ENCODE data around the gene HLCS. TPM values are rescaled to one million over a fixed set of nuclear protein-coding genes. Genes with fewer than 3 reads are reported as not detected.

HLCS gene
- total and polyA plus RNA-seq, 4 donors = 12.5 to 28.8 (median 15.7) TPM

DNA sequence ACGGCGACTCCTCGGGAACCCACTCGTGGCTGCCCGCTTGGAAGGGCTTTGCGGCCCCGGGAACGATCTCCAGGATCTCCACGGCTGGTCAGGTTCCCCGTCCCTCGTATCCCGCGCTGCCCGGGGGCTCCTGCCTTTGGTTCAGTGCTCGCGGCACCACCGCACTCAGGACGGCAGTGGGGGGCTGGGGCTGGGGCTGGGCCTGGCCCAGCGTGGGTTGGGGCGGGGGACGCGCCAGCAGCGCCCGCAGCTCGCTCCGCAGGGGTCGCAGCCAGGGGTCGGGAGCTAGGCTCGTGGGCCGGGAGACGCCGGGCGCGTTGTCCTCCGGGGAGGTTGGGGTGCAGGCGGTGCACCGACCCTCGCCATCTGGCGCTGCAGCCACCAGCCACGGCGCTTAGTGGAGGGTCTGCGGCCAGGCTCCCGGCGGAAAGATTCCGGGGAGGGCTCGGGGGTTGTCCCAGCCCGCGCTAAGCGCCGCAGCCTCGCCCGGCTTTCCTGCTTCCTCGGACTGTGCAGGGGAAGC lies 258.6 kb downstream of the HLCS start:
- peaks cover 99% of the 10 kb centered on the region for H3K27me3 ChIP-seq (ENCODE audit: control insufficient read depth, insufficient read depth, low read length)
- H3K36me3 ChIP-seq (ENCODE audit: control insufficient read depth, insufficient read depth, low read length) = no peaks in the 10 kb centered on the region
- no peaks in the 10 kb centered on the region for H3K9me3 ChIP-seq (ENCODE audit: control insufficient read depth, insufficient read depth, low read length)
- peaks cover 56% of the 10 kb centered on the region for H3K4me1 ChIP-seq (ENCODE audit: control insufficient read depth, insufficient read depth, low read length)
- H3K4me3 ChIP-seq (ENCODE audit: low read depth, low read length) = no peak overlapping the region
- 2% methylated on average over 53 of the region's 53 CpGs for WGBS (ENCODE audit: insufficient coverage)
- no peak for DNase-seq (ENCODE audit: low read depth in 4 of 6, low spot score in 6 of 6)
- H3K27ac ChIP-seq (ENCODE audit: low read depth, low read length) = no peak overlapping the region

DNA sequence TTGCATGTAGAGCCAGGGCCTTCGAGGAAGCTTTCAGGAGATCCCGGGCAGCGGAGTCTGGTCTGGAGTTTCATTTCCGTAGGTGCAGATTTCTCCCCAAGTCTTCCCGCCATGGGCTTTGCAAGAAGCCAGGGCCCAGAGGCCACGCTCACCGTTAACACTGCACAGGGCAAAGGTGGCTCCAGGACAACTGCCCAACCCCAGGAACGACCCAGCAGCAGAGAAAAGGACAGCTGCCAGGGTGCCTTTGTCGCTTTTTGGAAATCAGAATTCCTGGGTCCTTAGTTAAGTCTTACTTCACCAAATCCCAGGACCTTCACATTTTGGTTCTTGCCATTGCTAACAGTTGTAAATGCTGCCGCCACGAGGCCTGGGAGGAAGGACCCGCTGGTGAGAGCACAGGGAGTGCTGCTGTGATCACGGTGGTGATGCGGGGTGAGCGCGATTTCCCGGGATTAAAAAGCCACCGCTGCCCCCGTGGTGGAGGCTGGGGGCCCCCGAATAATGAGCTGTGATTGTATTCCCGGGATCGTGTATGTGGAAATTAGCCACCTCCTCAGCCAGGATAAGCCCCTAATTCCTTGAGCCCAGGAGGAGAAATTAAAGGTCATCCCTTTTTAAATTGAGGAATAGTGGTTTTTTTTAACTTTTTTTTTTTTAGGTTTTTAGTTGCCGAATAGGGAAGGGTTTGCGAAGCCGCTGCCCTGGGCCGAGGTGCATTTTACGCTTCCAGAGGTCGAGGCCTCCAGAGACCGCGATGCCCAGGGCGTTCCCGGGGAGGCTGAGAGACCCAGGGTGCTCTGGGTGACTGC lies 259.3 kb downstream of the HLCS start:
- Histone ChIP-seq H3K4me1 (ENCODE audit: control insufficient read depth, insufficient read depth, low read length) (peaks cover 56% of the 10 kb centered on the region), H3K27ac (ENCODE audit: low read depth, low read length) (no peak overlapping the region), H3K4me3 (ENCODE audit: low read depth, low read length) (no peak overlapping the region), H3K36me3 (ENCODE audit: control insufficient read depth, insufficient read depth, low read length) (no peaks in the 10 kb centered on the region), H3K27me3 (ENCODE audit: control insufficient read depth, insufficient read depth, low read length) (peaks cover 99% of the 10 kb centered on the region), H3K9me3 (ENCODE audit: control insufficient read depth, insufficient read depth, low read length) (no peaks in the 10 kb centered on the region)
- WGBS (ENCODE audit: insufficient coverage) = 4% methylated on average over 32 of the region's 32 CpGs
- DNase-seq (ENCODE audit: low read depth in 4 of 6, low spot score in 6 of 6) = peak in 2 of 6 donors; percentile 65 to 71

GRCh38 chr21:36706482-36706852 lies 260.0 kb downstream of the HLCS start:
- 0% methylated on average over 1 of the region's 13 CpGs for WGBS (ENCODE audit: insufficient coverage)
- H3K27me3 ChIP-seq (ENCODE audit: control insufficient read depth, insufficient read depth, low read length) = peaks cover 100% of the 10 kb centered on the region
- DNase-seq (ENCODE audit: low read depth in 4 of 6, low spot score in 6 of 6) = no peak
- H3K4me3 ChIP-seq (ENCODE audit: low read depth, low read length) = no peak overlapping the region
- no peaks in the 10 kb centered on the region for H3K36me3 ChIP-seq (ENCODE audit: control insufficient read depth, insufficient read depth, low read length)
- H3K4me1 ChIP-seq (ENCODE audit: control insufficient read depth, insufficient read depth, low read length) = peaks cover 61% of the 10 kb centered on the region
- H3K27ac ChIP-seq (ENCODE audit: low read depth, low read length) = no peak overlapping the region
- H3K9me3 ChIP-seq (ENCODE audit: control insufficient read depth, insufficient read depth, low read length) = no peaks in the 10 kb centered on the region

GRCh38 chr21:36705679-36706481 lies 260.6 kb downstream of the HLCS start:
- no peak for DNase-seq (ENCODE audit: low read depth in 4 of 6, low spot score in 6 of 6)
- H3K4me1 ChIP-seq (ENCODE audit: control insufficient read depth, insufficient read depth, low read length) = peaks cover 67% of the 10 kb centered on the region
- no peaks in the 10 kb centered on the region for H3K36me3 ChIP-seq (ENCODE audit: control insufficient read depth, insufficient read depth, low read length)
- 5% methylated on average over 16 of the region's 22 CpGs for WGBS (ENCODE audit: insufficient coverage)
- no peak overlapping the region for H3K4me3 ChIP-seq (ENCODE audit: low read depth, low read length)
- H3K9me3 ChIP-seq (ENCODE audit: control insufficient read depth, insufficient read depth, low read length) = no peaks in the 10 kb centered on the region
- H3K27ac ChIP-seq (ENCODE audit: low read depth, low read length) = no peak overlapping the region
- H3K27me3 ChIP-seq (ENCODE audit: control insufficient read depth, insufficient read depth, low read length) = peaks cover 100% of the 10 kb centered on the region

GRCh38 chr21:36704958-36705678 lies 261.4 kb downstream of the HLCS start:
- WGBS (ENCODE audit: insufficient coverage) = under 1% methylated on average over 22 of the region's 39 CpGs
- peaks cover 66% of the 10 kb centered on the region for H3K4me1 ChIP-seq (ENCODE audit: control insufficient read depth, insufficient read depth, low read length)
- no peaks in the 10 kb centered on the region for H3K36me3 ChIP-seq (ENCODE audit: control insufficient read depth, insufficient read depth, low read length)
- DNase-seq (ENCODE audit: low read depth in 4 of 6, low spot score in 6 of 6) = peak in 1 of 6 donors; percentile 25
- no peak overlapping the region for H3K4me3 ChIP-seq (ENCODE audit: low read depth, low read length)
- H3K27me3 ChIP-seq (ENCODE audit: control insufficient read depth, insufficient read depth, low read length) = peaks cover 100% of the 10 kb centered on the region
- H3K9me3 ChIP-seq (ENCODE audit: control insufficient read depth, insufficient read depth, low read length) = no peaks in the 10 kb centered on the region
- H3K27ac ChIP-seq (ENCODE audit: low read depth, low read length) = no peak overlapping the region

GRCh38 chr21:36704281-36704957 lies 262.1 kb downstream of the HLCS start:
- no peak overlapping the region for H3K27ac ChIP-seq (ENCODE audit: low read depth, low read length)
- under 1% methylated on average over 46 of the region's 49 CpGs for WGBS (ENCODE audit: insufficient coverage)
- peaks cover 64% of the 10 kb centered on the region for H3K4me1 ChIP-seq (ENCODE audit: control insufficient read depth, insufficient read depth, low read length)
- no peaks in the 10 kb centered on the region for H3K9me3 ChIP-seq (ENCODE audit: control insufficient read depth, insufficient read depth, low read length)
- H3K27me3 ChIP-seq (ENCODE audit: control insufficient read depth, insufficient read depth, low read length) = peaks cover 100% of the 10 kb centered on the region
- peak in 1 of 6 donors; percentile 29 for DNase-seq (ENCODE audit: low read depth in 4 of 6, low spot score in 6 of 6)
- H3K36me3 ChIP-seq (ENCODE audit: control insufficient read depth, insufficient read depth, low read length) = no peaks in the 10 kb centered on the region
- H3K4me3 ChIP-seq (ENCODE audit: low read depth, low read length) = no peak overlapping the region

DNA sequence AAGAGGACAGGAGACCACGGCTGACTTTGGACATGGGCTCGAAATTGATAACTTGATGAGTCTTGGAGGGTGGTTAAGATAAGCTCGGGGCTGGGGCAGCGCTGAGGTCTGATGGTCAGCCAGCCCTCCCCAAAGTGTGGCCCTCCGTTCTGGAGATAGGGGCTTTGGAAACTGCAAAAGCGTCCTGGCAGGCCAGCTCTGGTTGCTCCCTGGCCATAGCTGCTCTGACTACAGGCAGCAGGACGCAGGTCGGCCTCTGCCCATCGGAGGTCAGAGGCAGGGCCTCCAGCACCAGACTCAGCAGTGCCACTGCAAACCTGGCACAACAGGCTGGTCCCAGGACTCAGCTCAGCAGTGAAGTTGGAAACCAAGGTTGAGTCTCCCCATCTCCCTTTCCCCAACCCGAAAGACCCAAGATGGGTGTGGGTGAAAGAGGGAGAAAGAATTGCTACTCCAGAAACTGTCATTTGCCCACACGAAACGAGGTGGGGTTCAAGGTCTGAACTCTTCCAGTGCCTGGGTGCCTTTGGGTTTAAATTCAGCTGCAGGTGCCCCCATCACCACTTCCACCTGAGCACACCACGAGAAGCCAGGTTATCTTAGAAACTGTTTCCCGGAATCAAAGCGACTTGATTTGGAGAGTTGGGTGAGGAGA lies 262.7 kb downstream of the HLCS start:
- H3K27me3 ChIP-seq (ENCODE audit: control insufficient read depth, insufficient read depth, low read length) = peaks cover 98% of the 10 kb centered on the region
- 10% methylated on average over 9 of the region's 15 CpGs for WGBS (ENCODE audit: insufficient coverage)
- H3K9me3 ChIP-seq (ENCODE audit: control insufficient read depth, insufficient read depth, low read length) = no peaks in the 10 kb centered on the region
- H3K36me3 ChIP-seq (ENCODE audit: control insufficient read depth, insufficient read depth, low read length) = no peaks in the 10 kb centered on the region
- peaks cover 62% of the 10 kb centered on the region for H3K4me1 ChIP-seq (ENCODE audit: control insufficient read depth, insufficient read depth, low read length)
- H3K4me3 ChIP-seq (ENCODE audit: low read depth, low read length) = no peak overlapping the region
- H3K27ac ChIP-seq (ENCODE audit: low read depth, low read length) = no peak overlapping the region
- DNase-seq (ENCODE audit: low read depth in 4 of 6, low spot score in 6 of 6) = no peak

DNA sequence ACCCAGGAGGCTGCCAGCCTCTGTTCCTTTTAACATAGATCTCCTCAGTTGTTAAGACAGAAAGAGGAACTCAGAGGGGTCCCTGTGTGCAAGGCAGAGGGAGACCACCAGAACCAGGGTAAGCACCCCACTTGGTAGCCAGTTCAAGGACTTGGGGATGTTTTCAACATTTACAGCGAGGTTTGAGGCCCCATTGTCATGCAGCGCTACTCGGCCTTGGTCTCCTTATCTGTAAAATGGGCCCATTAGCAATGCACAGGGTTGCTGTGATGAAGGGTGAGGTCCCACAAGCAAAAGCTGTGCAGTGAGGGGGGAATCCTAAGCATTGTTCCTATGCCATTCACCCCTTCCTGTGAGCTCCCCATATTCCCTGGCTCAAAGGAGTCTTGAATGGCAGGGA lies 263.3 kb downstream of the HLCS start:
- Histone ChIP-seq H3K9me3 (ENCODE audit: control insufficient read depth, insufficient read depth, low read length) (no peaks in the 10 kb centered on the region), H3K4me1 (ENCODE audit: control insufficient read depth, insufficient read depth, low read length) (peaks cover 62% of the 10 kb centered on the region), H3K4me3 (ENCODE audit: low read depth, low read length) (no peak overlapping the region), H3K27me3 (ENCODE audit: control insufficient read depth, insufficient read depth, low read length) (peaks cover 98% of the 10 kb centered on the region), H3K36me3 (ENCODE audit: control insufficient read depth, insufficient read depth, low read length) (no peaks in the 10 kb centered on the region), H3K27ac (ENCODE audit: low read depth, low read length) (no peak overlapping the region)
- WGBS (ENCODE audit: insufficient coverage) = 24% methylated on average over 3 of the region's 3 CpGs
- DNase-seq (ENCODE audit: low read depth in 4 of 6, low spot score in 6 of 6) = no peak

DNA sequence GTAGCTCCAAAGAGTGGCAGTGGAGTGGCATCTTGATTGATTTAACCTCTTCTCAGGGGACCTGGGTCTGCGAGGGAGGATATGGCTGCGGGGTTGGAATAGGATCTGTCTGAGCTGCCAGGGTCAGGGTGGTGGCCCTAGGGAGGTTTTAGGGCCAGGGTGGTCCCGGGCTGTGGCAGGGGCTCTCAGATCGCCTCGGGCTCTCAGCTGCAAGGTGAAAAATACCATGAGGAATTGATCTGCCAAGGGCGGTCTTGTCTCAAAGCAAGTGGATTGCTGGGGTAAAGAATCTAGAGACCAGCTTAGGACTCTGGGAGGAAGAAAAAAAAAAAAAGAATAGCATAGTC lies 263.9 kb downstream of the HLCS start:
- H3K9me3 ChIP-seq (ENCODE audit: control insufficient read depth, insufficient read depth, low read length) = no peaks in the 10 kb centered on the region
- DNase-seq (ENCODE audit: low read depth in 4 of 6, low spot score in 6 of 6) = no peak
- 8% methylated on average over 5 of the region's 6 CpGs for WGBS (ENCODE audit: insufficient coverage)

More for the DNA sequence above, 263.9 kb downstream of the HLCS start:
- Histone ChIP-seq H3K4me3 (ENCODE audit: low read depth, low read length) (no peak overlapping the region), H3K36me3 (ENCODE audit: control insufficient read depth, insufficient read depth, low read length) (no peaks in the 10 kb centered on the region), H3K4me1 (ENCODE audit: control insufficient read depth, insufficient read depth, low read length) (peaks cover 62% of the 10 kb centered on the region), H3K27me3 (ENCODE audit: control insufficient read depth, insufficient read depth, low read length) (peaks cover 98% of the 10 kb centered on the region), H3K27ac (ENCODE audit: low read depth, low read length) (no peak overlapping the region)

Data from spinal cord (tissue), 10 donors.